Mesendoderm (in vitro differentiated cells): Measurements from ENCODE around the gene NELFB.
A peak's percentile ranks its signal among the peaks of the same experiment; 100 is the strongest.

Experiments used
- DNase-seq: peaks from one replicate; pipeline ENCODE4 v3.0.0; 2013
- H2AK5ac ChIP-seq: 2 replicates; pipeline ENCODE4 v1.6.1; 2013; ENCODE audit warnings: low read length, inconsistent platforms
- H2BK120ac ChIP-seq: 2 replicates; pipeline ENCODE4 v1.6.1; 2013; ENCODE audit warnings: low read depth, mild to moderate bottlenecking, low read length, moderate library complexity, mixed read lengths
- H2BK15ac ChIP-seq: replicated peaks from 2 replicates; pipeline ENCODE4 v1.6.1; 2013; ENCODE audit warnings: low read depth, mild to moderate bottlenecking, moderate library complexity
- H2BK5ac ChIP-seq: 2 replicates; pipeline ENCODE4 v1.6.1; 2013; ENCODE audit warnings: low read length, inconsistent platforms
- H3K18ac ChIP-seq: 2 replicates; pipeline ENCODE4 v1.6.1; 2013; ENCODE audit warnings: mild to moderate bottlenecking, low read length, mixed read lengths
- H3K23ac ChIP-seq: one replicate; pipeline ENCODE4 v1.6.1; 2013; ENCODE audit warnings: low read length
- H3K27ac ChIP-seq: 2 replicates; pipeline ENCODE4 v1.5.1; 2013; ENCODE audit warnings: low read depth, mild to moderate bottlenecking, inconsistent platforms, low read length, moderate library complexity
- H3K27me3 ChIP-seq: 2 replicates; pipeline ENCODE4 v1.6.1; 2013; ENCODE audit warnings: low read length, control low read depth, mild to moderate bottlenecking, inconsistent platforms; ENCODE audit not compliant: insufficient read depth, poor library complexity
- H3K36me3 ChIP-seq: 2 replicates; pipeline ENCODE4 v1.6.1; 2013; ENCODE audit warnings: low read length, inconsistent platforms; ENCODE audit not compliant: control insufficient read depth, insufficient read depth
- H3K4ac ChIP-seq: one replicate; pipeline ENCODE4 v1.6.1; 2013; ENCODE audit warnings: low read depth, mild to moderate bottlenecking, low read length, moderate library complexity
- H3K4me1 ChIP-seq: 2 replicates; pipeline ENCODE4 v1.6.1; 2013; ENCODE audit warnings: low read depth, low read length, inconsistent platforms; ENCODE audit not compliant: control insufficient read depth
- H3K4me2 ChIP-seq: 2 replicates; pipeline ENCODE4 v1.6.1; 2013; ENCODE audit warnings: low read length
- H3K4me3 ChIP-seq: 2 replicates; pipeline ENCODE4 v1.5.1; 2013; ENCODE audit warnings: mild to moderate bottlenecking, low read length
- H3K56ac ChIP-seq: one replicate; pipeline ENCODE4 v1.6.1; 2013; ENCODE audit warnings: low read length
- H3K79me1 ChIP-seq: 2 replicates; pipeline ENCODE4 v1.6.1; 2013; ENCODE audit warnings: low read length, inconsistent platforms
- H3K79me2 ChIP-seq: 2 replicates; pipeline ENCODE4 v1.6.1; 2013; ENCODE audit warnings: mild to moderate bottlenecking, low read length; ENCODE audit not compliant: control insufficient read depth, insufficient read depth
- H3K9ac ChIP-seq: 2 replicates; pipeline ENCODE4 v1.6.1; 2013; ENCODE audit warnings: low read length, inconsistent platforms
- H4K5ac ChIP-seq: one replicate; pipeline ENCODE4 v1.6.1; 2013; ENCODE audit warnings: low read length
- H4K8ac ChIP-seq: one replicate; pipeline ENCODE4 v1.6.1; 2013; ENCODE audit warnings: low read depth, mild to moderate bottlenecking, control low read depth, low read length, moderate library complexity
- WGBS: extraction: QIAGEN DNeasy Blood & Tissue Kit; methylation state at CpG from one replicate; pipeline ENCODE4 v1.1.7; 2013; ENCODE audit warnings: low lambda C conversion rate, missing lambda C conversion rate; ENCODE audit not compliant: insufficient coverage; ENCODE audit errors: extremely low coverage; 5-methylcytosine and 5-hydroxymethylcytosine counted together

The NELFB gene

DNA sequence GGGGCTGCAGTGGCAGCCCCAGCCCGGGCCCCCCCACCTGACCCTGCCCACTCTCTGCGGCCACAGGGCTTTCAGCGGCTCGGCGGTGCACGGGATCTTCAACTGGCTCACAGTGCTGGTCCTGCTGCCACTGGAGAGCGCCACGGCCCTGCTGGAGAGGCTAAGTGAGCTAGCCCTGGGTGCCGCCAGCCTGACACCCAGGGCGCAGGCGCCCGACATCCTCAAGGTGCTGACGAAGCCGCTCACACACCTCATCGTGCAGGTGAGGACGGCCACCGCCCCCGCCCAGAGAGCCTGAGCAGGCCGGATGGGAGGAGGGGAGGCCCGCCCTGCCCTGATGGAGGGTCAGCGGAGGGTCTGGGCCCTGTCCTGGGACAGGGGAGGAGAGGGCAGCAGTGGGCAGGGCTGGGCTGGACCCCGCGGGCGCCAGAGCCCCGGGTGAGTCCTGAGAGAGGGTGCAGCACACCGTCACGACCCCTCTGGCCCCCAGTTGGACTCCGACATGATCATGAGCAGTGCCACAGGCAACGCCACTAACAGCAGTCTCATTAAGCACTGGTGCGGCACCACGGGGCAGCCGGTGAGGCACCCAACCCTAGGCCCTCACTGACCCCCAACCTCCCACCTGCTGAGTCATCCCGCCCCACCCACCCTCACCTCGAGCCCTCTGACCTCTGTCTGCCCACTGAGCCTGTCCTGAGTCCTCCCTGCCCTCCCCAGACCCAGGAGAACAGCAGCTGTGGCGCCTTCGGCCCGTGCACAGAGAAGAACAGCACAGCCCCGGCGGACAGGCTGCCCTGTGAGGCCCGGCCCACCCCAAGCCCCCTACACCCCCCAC is 21.8 kb upstream of the NELFB start:
- Histone ChIP-seq H3K4ac (no peak overlapping the region), H3K27ac (no peak overlapping the region), H3K9ac (no peak overlapping the region), H3K23ac (no peak overlapping the region), H3K4me3 (no peak overlapping the region), H3K79me1 (peaks cover 1% of the 10 kb centered on the region), H2BK5ac (no peak overlapping the region), H3K4me1 (peaks cover 2% of the 10 kb centered on the region), H4K8ac (no peak overlapping the region), H2BK120ac (no peak overlapping the region), H3K27me3 (no peaks in the 10 kb centered on the region), H3K36me3 (no peaks in the 10 kb centered on the region), H4K5ac (no peak overlapping the region), H3K56ac (no peak overlapping the region), H2AK5ac (no peak overlapping the region), H3K79me2 (no peaks in the 10 kb centered on the region), H3K18ac (no peak overlapping the region), H2BK15ac (no peak overlapping the region), H3K4me2 (no peak overlapping the region)
- no peak for DNase-seq
- no CpG with 5 or more reads among the region's 40 CpGs for WGBS

DNA sequence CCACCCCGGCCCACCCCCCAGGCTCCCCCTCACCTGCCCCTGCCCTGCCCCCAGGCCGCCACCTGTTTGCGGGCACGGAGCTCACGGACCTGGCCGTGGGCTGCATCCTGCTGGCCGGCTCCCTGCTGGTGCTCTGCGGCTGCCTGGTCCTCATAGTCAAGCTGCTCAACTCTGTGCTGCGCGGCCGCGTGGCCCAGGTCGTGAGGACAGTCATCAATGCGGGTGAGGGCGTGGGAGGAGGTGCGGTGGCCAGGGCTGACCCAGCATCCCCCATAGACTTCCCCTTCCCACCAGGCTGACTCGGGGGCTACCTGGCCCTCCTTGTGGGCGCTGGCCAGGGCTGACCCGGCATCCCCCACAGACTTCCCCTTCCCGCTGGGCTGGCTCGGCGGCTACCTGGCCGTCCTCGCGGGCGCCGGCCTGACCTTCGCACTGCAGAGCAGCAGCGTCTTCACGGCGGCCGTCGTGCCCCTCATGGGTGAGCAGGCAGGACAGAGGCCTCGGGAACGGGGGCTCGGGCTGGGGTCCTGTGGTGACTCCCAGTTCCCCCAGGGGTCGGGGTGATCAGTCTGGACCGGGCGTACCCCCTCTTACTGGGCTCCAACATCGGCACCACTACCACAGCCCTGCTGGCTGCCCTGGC is 21.0 kb upstream of the NELFB start:
- H3K36me3 ChIP-seq, result no peaks in the 10 kb centered on the region
- H3K56ac ChIP-seq, result no peak overlapping the region
- H3K4me1 ChIP-seq, result peaks cover 2% of the 10 kb centered on the region
- no peak overlapping the region for H3K9ac ChIP-seq
- H3K4me3 ChIP-seq, result no peak overlapping the region
- no CpG with 5 or more reads among the region's 40 CpGs for WGBS
- DNase-seq, result no peak
- no peak overlapping the region for H3K27ac ChIP-seq
- H2BK5ac ChIP-seq, result no peak overlapping the region
- no peak overlapping the region for H3K4me2 ChIP-seq
- no peak overlapping the region for H4K5ac ChIP-seq
- H3K79me1 ChIP-seq, result peaks cover 6% of the 10 kb centered on the region
- no peak overlapping the region for H2BK120ac ChIP-seq
- no peak overlapping the region for H4K8ac ChIP-seq
- no peaks in the 10 kb centered on the region for H3K27me3 ChIP-seq
- H3K4ac ChIP-seq, result no peak overlapping the region
- no peak overlapping the region for H3K23ac ChIP-seq
- no peak overlapping the region for H2AK5ac ChIP-seq
- no peak overlapping the region for H3K18ac ChIP-seq
- H2BK15ac ChIP-seq, result no peak overlapping the region
- H3K79me2 ChIP-seq, result peaks cover 3% of the 10 kb centered on the region

DNA sequence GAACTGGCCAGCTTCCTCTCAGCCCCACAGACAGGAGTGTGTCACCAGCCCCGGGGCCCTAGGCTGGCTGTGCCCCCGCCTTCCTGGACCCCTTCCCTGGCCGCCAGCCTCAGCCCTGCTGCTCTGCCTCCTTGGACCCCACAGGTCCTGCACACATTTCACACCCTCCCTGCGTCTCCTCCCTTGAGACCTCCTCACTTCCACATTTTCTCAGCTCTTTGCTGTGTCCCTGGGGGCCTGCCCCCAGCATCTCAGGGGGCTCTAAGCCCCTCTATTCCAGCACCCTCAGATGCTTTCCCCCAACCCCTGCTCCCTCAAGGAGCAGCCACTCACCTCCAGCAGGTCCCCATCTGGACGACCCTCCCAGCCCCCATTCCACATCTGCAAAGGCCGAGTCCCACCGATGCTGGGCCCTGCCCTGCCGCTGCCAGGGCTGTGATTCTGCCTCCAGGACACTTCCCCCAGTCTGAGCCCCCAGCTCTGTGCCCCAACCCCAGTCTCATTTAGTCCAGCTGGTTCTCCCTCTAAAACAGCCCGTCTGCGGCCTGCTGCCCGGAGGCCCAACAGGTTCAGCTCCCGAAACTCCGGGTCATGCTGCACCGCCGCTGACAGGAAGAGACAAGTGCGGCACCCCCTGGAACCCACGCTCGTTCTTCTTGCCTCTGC is 20.2 kb upstream of the NELFB start:
- no peak overlapping the region for H2AK5ac ChIP-seq
- WGBS, result no CpG with 5 or more reads among the region's 18 CpGs
- no peak for DNase-seq
- H3K23ac ChIP-seq, result no peak overlapping the region
- H3K4ac ChIP-seq, result no peak overlapping the region
- H4K8ac ChIP-seq, result no peak overlapping the region
- H3K4me2 ChIP-seq, result no peak overlapping the region
- no peak overlapping the region for H4K5ac ChIP-seq
- H3K56ac ChIP-seq, result no peak overlapping the region
- no peak overlapping the region for H3K18ac ChIP-seq
- no peak overlapping the region for H3K4me3 ChIP-seq
- no peak overlapping the region for H3K27ac ChIP-seq
- H3K4me1 ChIP-seq, result peaks cover 2% of the 10 kb centered on the region
- H3K27me3 ChIP-seq, result no peaks in the 10 kb centered on the region
- peaks cover 3% of the 10 kb centered on the region for H3K79me2 ChIP-seq
- H3K36me3 ChIP-seq, result no peaks in the 10 kb centered on the region
- no peak overlapping the region for H2BK120ac ChIP-seq
- peaks cover 6% of the 10 kb centered on the region for H3K79me1 ChIP-seq
- no peak overlapping the region for H2BK15ac ChIP-seq
- H3K9ac ChIP-seq, result no peak overlapping the region
- no peak overlapping the region for H2BK5ac ChIP-seq

DNA sequence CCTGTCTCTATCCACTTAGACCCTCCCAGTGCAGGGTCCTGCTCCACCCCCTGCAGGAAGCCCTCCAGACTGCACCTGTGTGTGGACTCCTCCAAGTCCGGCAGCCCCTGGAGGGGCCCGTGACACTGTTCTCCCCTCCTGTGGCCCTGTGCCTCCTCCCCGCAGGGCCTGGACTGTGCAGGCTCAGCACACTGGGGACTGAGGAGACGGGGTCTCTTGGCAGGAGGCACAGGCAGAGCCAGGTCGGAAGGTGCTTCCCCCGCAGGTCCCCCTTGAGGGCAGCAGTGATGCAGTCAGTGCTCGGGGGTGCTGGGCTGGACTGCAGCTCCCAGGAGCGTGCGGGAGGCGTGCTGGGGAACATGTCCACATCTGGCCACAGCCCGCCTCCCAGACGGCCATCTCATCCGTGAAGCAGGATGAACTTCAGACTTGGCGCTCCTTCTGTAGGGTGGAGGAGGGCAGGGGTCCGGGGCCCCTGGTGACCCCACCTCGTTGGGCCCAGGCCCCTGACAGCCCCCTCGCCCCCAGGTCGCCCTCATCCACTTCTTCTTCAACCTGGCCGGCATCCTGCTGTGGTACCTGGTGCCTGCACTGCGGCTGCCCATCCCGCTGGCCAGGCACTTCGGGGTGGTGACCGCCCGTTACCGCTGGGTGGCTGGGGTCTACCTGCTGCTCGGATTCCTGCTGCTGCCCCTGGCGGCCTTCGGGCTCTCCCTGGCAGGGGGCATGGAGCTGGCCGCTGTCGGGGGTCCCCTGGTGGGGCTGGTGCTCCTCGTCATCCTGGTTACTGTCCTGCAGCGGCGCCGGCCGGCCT is 19.5 kb upstream of the NELFB start:
- H3K23ac ChIP-seq, result no peak overlapping the region
- H3K79me1 ChIP-seq, result peaks cover 6% of the 10 kb centered on the region
- H3K4me3 ChIP-seq, result no peak overlapping the region
- no peak overlapping the region for H3K4ac ChIP-seq
- H3K4me1 ChIP-seq, result peaks cover 2% of the 10 kb centered on the region
- no peak overlapping the region for H2AK5ac ChIP-seq
- no CpG with 5 or more reads among the region's 35 CpGs for WGBS
- H3K36me3 ChIP-seq, result no peaks in the 10 kb centered on the region
- no peak for DNase-seq
- no peak overlapping the region for H3K27ac ChIP-seq
- H3K4me2 ChIP-seq, result no peak overlapping the region
- no peak overlapping the region for H2BK15ac ChIP-seq
- H4K8ac ChIP-seq, result no peak overlapping the region
- no peak overlapping the region for H3K9ac ChIP-seq
- no peak overlapping the region for H2BK120ac ChIP-seq
- peaks cover 3% of the 10 kb centered on the region for H3K79me2 ChIP-seq
- H3K56ac ChIP-seq, result no peak overlapping the region
- no peaks in the 10 kb centered on the region for H3K27me3 ChIP-seq
- no peak overlapping the region for H3K18ac ChIP-seq
- no peak overlapping the region for H4K5ac ChIP-seq
- no peak overlapping the region for H2BK5ac ChIP-seq

DNA sequence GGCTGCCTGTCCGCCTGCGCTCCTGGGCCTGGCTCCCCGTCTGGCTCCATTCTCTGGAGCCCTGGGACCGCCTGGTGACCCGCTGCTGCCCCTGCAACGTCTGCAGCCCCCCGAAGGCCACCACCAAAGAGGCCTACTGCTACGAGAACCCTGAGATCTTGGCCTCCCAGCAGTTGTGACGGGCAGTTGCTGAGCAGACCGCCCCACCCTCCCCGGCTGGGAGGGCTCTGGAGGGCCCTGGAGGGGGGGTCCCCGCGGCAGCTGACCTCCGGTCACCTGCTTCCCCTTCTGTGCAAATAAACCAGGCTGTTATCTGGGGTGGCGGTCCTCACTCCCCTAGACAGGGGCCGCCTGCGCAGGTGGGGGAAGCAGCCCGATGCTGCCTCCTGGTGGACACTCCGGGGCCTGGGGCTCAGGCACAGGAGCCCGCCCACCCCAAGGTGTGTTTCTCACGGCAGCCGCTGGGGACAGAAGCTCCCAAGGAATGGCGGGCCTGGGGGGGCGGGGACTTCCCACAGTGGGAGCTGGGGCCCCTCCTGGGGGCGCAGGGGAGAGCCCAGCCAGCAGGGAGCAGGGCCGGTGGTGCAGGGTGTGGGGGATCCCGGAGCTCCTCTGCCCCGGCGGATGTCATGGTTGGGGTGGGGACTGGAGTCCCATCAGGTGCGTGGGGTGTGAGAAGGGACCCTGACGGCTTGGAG is 18.7 kb upstream of the NELFB start:
- no peaks in the 10 kb centered on the region for H3K27me3 ChIP-seq
- H2BK120ac ChIP-seq, result no peak overlapping the region
- H3K23ac ChIP-seq, result no peak overlapping the region
- no peaks in the 10 kb centered on the region for H3K36me3 ChIP-seq
- no peak overlapping the region for H2BK5ac ChIP-seq
- no peak overlapping the region for H3K27ac ChIP-seq
- H3K9ac ChIP-seq, result no peak overlapping the region
- peaks cover 3% of the 10 kb centered on the region for H3K79me2 ChIP-seq
- H3K18ac ChIP-seq, result no peak overlapping the region
- peak; percentile 83 for DNase-seq
- no peak overlapping the region for H4K5ac ChIP-seq
- no CpG with 5 or more reads among the region's 31 CpGs for WGBS
- H3K4ac ChIP-seq, result no peak overlapping the region
- H2BK15ac ChIP-seq, result no peak overlapping the region
- H3K4me2 ChIP-seq, result no peak overlapping the region
- H3K4me1 ChIP-seq, result peaks cover 2% of the 10 kb centered on the region
- peak overlapping the region; percentile 56 for H3K56ac ChIP-seq
- H3K4me3 ChIP-seq, result no peak overlapping the region
- no peak overlapping the region for H4K8ac ChIP-seq
- H3K79me1 ChIP-seq, result peaks cover 6% of the 10 kb centered on the region
- H2AK5ac ChIP-seq, result no peak overlapping the region
